Panc1 (cell line): Measurements from ENCODE around the gene INSYN1. TPM values are rescaled to one million over a fixed set of nuclear protein-coding genes. Genes with fewer than 3 reads are reported as not detected.

Experiments used
- ATAC-seq: fragments of 200-7000 bp; cut with Tn5 transposase; 2 replicates; pipeline ENCODE4 v1.9.1; 2020; ENCODE audit warnings: mild to moderate bottlenecking, moderate library complexity
- BruUV-seq: library from RNA; stranded (reverse); fragments of 400-500 nt; replicated peaks from 2 replicates; lab custom pipeline; 2021; lab: Mats Ljungman, UMichigan
- CTCF ChIA-PET: fragments of 300-600 bp; sonication (Branson Sonifier 250); formaldehyde crosslinking; loops from one replicate; lab custom pipeline; 2022; ENCODE audit warnings: antibody characterized with exemption; lab: Charles Lee
- POLR2A ChIA-PET: fragments of 300-600 bp; sonication (Branson Sonifier 250); formaldehyde crosslinking; loops from one replicate; lab custom pipeline; 2022; ENCODE audit warnings: antibody characterized with exemption; lab: Charles Lee
- DNase-seq: peaks from one replicate; pipeline ENCODE4 v3.0.0-alpha.2; 2010; ENCODE audit warnings: low read depth, low spot score
- H3K27ac ChIP-seq: 2 replicates; pipeline ENCODE4 v1.5.1; 2011; ENCODE audit warnings: mild to moderate bottlenecking, low read length, inconsistent platforms
- H3K27me3 ChIP-seq: fragments of 200-500 bp; sonication (Bioruptor generic); 2 replicates; pipeline ENCODE4 v1.6.0; 2014; ENCODE audit warnings: low read length, inconsistent platforms; ENCODE audit not compliant: control insufficient read depth, insufficient read depth
- H3K36me3 ChIP-seq: fragments of 200-500 bp; sonication (Bioruptor generic); 2 replicates; pipeline ENCODE4 v1.5.1; 2014; ENCODE audit warnings: inconsistent platforms, mild to moderate bottlenecking, low read length, moderate library complexity; ENCODE audit not compliant: control insufficient read depth, insufficient read depth
- H3K4me1 ChIP-seq: 2 replicates; pipeline ENCODE4 v1.5.1; 2011; ENCODE audit warnings: inconsistent platforms, mild to moderate bottlenecking, low read length, moderate library complexity; ENCODE audit not compliant: control insufficient read depth, insufficient read depth
- H3K4me3 ChIP-seq, 2 experiments: 2 replicates each; pipeline ENCODE4 v1.5.1; 2011 to 2012; ENCODE audit warnings: low read depth in 2 of 2, low read length in 2 of 2, mild to moderate bottlenecking in 2 of 2, inconsistent platforms in 1 of 2, moderate library complexity in 1 of 2
- H3K9me3 ChIP-seq: fragments of 200-500 bp; sonication (Bioruptor generic); 2 replicates; pipeline ENCODE4 v1.5.1; 2014; ENCODE audit warnings: low read depth, mild to moderate bottlenecking, inconsistent platforms, low read length, moderate library complexity; ENCODE audit not compliant: control insufficient read depth, insufficient read depth
- CTCF ChIP-seq: fragments of 450-650 bp; IDR thresholded peaks from 2 replicates; pipeline ENCODE4 v1.5.1; 2017; ENCODE audit warnings: mild to moderate bottlenecking
- POLR2AphosphoS5 ChIP-seq: IDR thresholded peaks from 2 replicates; pipeline ENCODE4 v1.6.1; 2012; ENCODE audit warnings: mild to moderate bottlenecking, low read depth, low read length, moderate library complexity
- REST ChIP-seq, 2 experiments: IDR thresholded peaks; 2 replicates each; pipeline ENCODE4 v1.6.1; 2011 to 2012; ENCODE audit warnings: low read depth in 2 of 2, control low read depth in 1 of 2, low read length in 1 of 2, mild to moderate bottlenecking in 1 of 2, moderate library complexity in 1 of 2; ENCODE audit not compliant: insufficient read depth in 1 of 2
- SIN3A ChIP-seq: IDR thresholded peaks from 2 replicates; pipeline ENCODE4 v1.6.1; 2012; ENCODE audit warnings: low read depth, mild to moderate bottlenecking, low read length, moderate library complexity, borderline replicate concordance; ENCODE audit not compliant: insufficient read depth
- TCF7L2 ChIP-seq: IDR thresholded peaks from 2 replicates; pipeline ENCODE4 v1.6.1; 2011; ENCODE audit warnings: mild to moderate bottlenecking, low read depth, low read length, inconsistent platforms
- in situ Hi-C: cut with HindIII; loops from 2 replicates; pipeline ENCODE4 v1.10.0; 2016; ENCODE audit warnings: low sequenced_read_pairs, low pct_unique_long_range_greater_than_20kb
- intact Hi-C: fragments of 100-400 bp; cut with micrococcal nuclease; formaldehyde crosslinking; loops from one replicate; pipeline ENCODE4 v1.10.0; 2022; ENCODE audit not compliant: unreplicated experiment
- total RNA-seq: library from RNA; stranded (reverse); gene quantifications from one replicate; pipeline ENCODE4 v1.2.1, GENCODE V29; 2021; ENCODE audit not compliant: unreplicated experiment

Gene INSYN1
- total RNA-seq, 1 experiment from 2014 or later = 2.6 TPM

GRCh38 chr15:73708691-73709090 is 44.5 kb downstream of the INSYN1 start:
- in situ Hi-C loops = no loop called here
- no TSS peak for BruUV-seq

More at GRCh38 chr15:73708691-73709090, 44.5 kb downstream of the INSYN1 start:
- Histone ChIP-seq H3K36me3 (peaks cover 3% of the 10 kb centered on the region; the same call in 1 of the 2 replicates), H3K27ac (no peak overlapping the region), H3K27me3 (no peaks in the 10 kb centered on the region), H3K9me3 (no peaks in the 10 kb centered on the region), H3K4me3 (no peak overlapping the region), H3K4me1 (no peaks in the 10 kb centered on the region)
- intact Hi-C loops = loop anchor here (10.0 kb wide), 1 partner anchor 404 kb away; no protein-coding TSS in a partner anchor
- POLR2A ChIA-PET = no interaction called here
- TF ChIP-seq CTCF (no peak), REST (IDR thresholded peaks at IDR 0.05; ENCODE audit: insufficient read depth in 1 of 2, low read depth in 2 of 2, low read length in 1 of 2) (no peak), TCF7L2 (no peak), POLR2AphosphoS5 (no peak), SIN3A (no peak)
- DNase-seq = no peak
- no peak for ATAC-seq
- CTCF ChIA-PET = interaction anchor here (1.3 kb wide), 1 partner anchor 72 kb away, joined by 3 read pairs; no protein-coding TSS in a partner anchor
